GM12875 (cell line): Measurements from ENCODE around the gene SMAD3.

ENCODE experiments used
- H3K4me3 ChIP-seq: one replicate; pipeline ENCODE4 v1.5.1; 2011; ENCODE audit warnings: low read depth, low read length, control low read depth
- TF ChIP-seq, protein P1 (sequence below): IDR thresholded peaks from 2 replicates; pipeline ENCODE4 v1.5.1; 2011; ENCODE audit warnings: low read depth, mild to moderate bottlenecking, control low read depth, inconsistent platforms, low read length, moderate library complexity, borderline replicate concordance; ENCODE audit not compliant: insufficient read depth

SMAD3 gene

GRCh38 chr15:67164401-67164791 lies 99.0 kb downstream of the SMAD3 start:
- TF ChIP-seq, protein P1, sequence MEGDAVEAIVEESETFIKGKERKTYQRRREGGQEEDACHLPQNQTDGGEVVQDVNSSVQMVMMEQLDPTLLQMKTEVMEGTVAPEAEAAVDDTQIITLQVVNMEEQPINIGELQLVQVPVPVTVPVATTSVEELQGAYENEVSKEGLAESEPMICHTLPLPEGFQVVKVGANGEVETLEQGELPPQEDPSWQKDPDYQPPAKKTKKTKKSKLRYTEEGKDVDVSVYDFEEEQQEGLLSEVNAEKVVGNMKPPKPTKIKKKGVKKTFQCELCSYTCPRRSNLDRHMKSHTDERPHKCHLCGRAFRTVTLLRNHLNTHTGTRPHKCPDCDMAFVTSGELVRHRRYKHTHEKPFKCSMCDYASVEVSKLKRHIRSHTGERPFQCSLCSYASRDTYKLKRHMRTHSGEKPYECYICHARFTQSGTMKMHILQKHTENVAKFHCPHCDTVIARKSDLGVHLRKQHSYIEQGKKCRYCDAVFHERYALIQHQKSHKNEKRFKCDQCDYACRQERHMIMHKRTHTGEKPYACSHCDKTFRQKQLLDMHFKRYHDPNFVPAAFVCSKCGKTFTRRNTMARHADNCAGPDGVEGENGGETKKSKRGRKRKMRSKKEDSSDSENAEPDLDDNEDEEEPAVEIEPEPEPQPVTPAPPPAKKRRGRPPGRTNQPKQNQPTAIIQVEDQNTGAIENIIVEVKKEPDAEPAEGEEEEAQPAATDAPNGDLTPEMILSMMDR, result no peak
- no peak overlapping the region for H3K4me3 ChIP-seq

GRCh38 chr15:67164811-67165253 lies 99.4 kb downstream of the SMAD3 start:
- H3K4me3 ChIP-seq, result no peak overlapping the region
- TF ChIP-seq, protein P1, result no peak

DNA sequence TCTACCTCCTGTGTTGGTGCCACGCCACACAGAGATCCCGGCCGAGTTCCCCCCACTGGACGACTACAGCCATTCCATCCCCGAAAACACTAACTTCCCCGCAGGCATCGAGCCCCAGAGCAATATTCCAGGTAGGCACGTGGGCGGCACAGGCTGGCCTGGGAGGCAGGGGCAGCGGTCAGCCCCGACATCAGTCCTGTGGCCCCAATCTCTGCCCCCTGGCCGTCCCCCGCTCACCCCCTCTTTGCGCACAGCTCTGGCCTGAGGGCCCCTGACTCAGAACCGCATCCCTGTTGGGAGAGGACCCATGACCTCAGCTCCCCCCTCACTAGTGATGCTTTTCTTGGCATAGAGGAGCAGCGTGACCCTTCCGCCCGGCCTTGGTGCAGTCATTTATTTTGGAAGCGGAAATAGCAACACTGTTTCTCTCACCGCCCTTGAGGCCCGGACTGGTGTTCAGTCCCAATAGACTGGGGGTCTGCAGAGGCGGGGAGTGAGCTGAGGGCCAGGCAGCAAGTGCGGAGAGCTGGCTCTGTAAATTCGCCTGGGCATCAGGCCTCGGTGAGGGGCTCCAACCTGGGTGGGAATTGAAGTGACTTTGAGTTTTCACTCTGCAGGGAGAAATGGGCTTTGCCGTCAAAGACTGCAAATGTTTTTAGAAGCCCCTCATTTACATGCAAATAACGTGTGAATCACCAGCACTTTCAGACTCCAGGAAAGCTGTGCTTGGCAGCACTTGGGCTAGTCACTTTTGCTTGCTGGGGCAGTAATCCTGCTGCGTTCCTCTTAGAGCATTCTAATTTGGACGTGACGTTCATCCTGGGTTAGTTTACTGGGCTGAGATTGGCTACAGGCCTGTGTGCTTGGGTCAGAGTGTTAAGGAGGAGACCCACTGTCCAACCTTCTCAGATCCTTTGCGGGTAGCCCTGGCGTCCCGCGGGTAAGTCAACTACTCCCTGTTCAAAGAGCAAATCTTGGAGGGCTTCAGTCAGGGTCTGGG lies 100.2 kb downstream of the SMAD3 start:
- H3K4me3 ChIP-seq, result no peak overlapping the region
- TF ChIP-seq, protein P1, result no peak

- TF ChIP-seq, protein P1, result no peak
- H3K4me3 ChIP-seq, result no peak overlapping the region
Measured at GRCh38 chr15:67166280-67167009, 101.0 kb downstream of the SMAD3 start.

DNA sequence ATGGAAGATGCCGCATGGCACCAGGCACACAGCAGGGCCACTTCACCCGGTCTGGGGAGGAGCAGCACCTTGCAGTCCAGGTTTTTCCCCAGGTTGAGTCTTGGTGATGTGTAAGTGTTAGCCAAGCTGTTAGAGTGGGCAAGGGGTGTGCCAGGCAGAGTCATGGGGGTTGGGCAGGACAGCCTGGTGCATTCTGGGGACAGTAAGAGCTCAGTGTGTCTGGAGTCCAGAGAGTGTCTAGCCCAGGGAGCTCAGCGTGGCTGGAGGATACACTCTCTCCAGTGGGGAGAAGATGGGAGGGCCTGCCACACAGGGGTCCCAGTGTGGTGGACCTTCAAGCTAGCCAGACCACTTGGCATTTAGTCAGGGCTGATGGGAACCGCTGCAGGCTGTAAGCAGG lies 101.7 kb downstream of the SMAD3 start:
- H3K4me3 ChIP-seq, result no peak overlapping the region
- TF ChIP-seq, protein P1, result no peak

GRCh38 chr15:67168694-67169093 lies 103.3 kb downstream of the SMAD3 start:
- H3K4me3 ChIP-seq, result no peak overlapping the region
- TF ChIP-seq, protein P1, result no peak
